ENCODE data around the gene TRAF1.

GRCh38 chr9:120865176-120865575 is 61.4 kb downstream of the TRAF1 start:
- TF ChIP-seq FOXK2 (IDR thresholded peaks at IDR 0.05) (no peak), HDGF (IDR thresholded peaks at IDR 0.05; ENCODE audit: borderline replicate concordance) (no peak)
